Uterus (tissue), 2 donors: ENCODE measurements around the gene HCN2.
"Not testable (repeated sequence)": the region's sequence is repeated elsewhere in the genome, so short reads cannot be mapped to it uniquely, and the experiment has no call there.

Source experiments
- CTCF ChIP-seq, 4 experiments: fragments of 200-600 bp in 2 of 4; fragments of 450-650 bp in 2 of 4; sonication (generic) in 2 of 4; IDR thresholded peaks; one replicate each; pipeline ENCODE4 v1.5.1; 2016 to 2019; ENCODE audit warnings: antibody characterized with exemption in 4 of 4, mild to moderate bottlenecking in 2 of 4, moderate library complexity in 1 of 4
- POLR2A ChIP-seq, 2 donors: fragments of 450-650 bp; IDR thresholded peaks; one replicate each; pipeline ENCODE4 v1.6.1; 2016; ENCODE audit warnings: antibody characterized with exemption in 2 of 2, mild to moderate bottlenecking in 1 of 2, moderate library complexity in 1 of 2

GRCh38 chr19:585146-585545 lies 4.5 kb upstream of the HCN2 start:
- not testable (repeated sequence) for TF ChIP-seq POLR2A, CTCF (IDR thresholded peaks at IDR 0.05)
